ENCODE results near the gene RBM10. TPM values are rescaled to one million over a fixed set of nuclear protein-coding genes. Genes with fewer than 3 reads are reported as not detected.
A peak's percentile ranks its signal among the peaks of the same experiment; 100 is the strongest.
"Not testable (repeated sequence)": the region's sequence is repeated elsewhere in the genome, so short reads cannot be mapped to it uniquely, and the experiment has no call there.

The RBM10 gene
- total and polyA plus RNA-seq, 9 of the 15 experiments (the other 6 are each of a cell fraction or from before 2014, with no cell fraction given) = 1.1 to 61.7 (median 31.5) TPM

DNA sequence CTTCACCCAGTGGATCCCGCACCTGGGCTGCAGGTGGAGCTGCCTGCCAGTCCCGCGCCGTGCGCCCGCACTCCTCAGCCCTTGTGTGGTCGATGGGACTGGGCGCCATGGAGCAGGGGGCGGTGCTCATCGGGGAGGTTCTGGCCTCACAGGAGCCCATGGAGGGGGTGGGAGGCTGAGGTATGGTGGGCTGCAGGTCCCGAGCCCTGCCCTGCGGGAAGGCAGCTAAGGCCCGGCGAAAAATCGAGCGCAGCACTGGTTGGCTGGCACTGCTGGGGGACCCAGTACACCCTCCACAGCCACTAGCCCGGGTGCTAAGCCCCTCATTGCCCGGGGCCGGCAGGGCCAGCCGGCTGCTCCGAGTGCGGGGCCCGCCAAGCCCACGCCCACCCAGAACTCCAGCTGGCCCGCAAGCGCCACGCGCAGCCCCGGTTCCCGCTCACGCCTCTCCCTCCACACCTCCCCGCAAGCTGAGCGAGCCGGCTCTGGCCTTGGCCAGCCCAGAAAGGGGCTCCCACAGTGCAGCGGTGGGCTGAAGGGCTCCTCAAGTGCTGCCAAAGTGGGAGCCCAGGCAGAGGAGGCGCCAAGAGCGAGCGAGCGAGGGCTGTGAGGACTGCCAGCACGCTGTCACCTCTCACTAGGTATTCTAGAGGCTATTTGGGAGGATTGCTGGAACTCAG lies 33.9 kb upstream of the RBM10 start:
- DNase-seq (ENCODE audit: extremely low read depth in 1 of 4, low spot score in 3 of 4); in situ Hi-C loops (cut with MboI); intact Hi-C loops (cut with micrococcal nuclease); H3K79me2 ChIP-seq (ENCODE audit: control insufficient read depth, insufficient read depth, low read length); H4K20me1 ChIP-seq (replicated peaks; ENCODE audit: control insufficient read depth, insufficient read depth, low read length); ATAC-seq; H3K4me2 ChIP-seq (ENCODE audit: insufficient read depth, low read length); CTCF ChIA-PET (ENCODE audit: low intra/inter-chr PET ratio); H3K9ac ChIP-seq (ENCODE audit: insufficient read depth in 1 of 2, low read depth in 2 of 2, low read length in 2 of 2); POLR2A ChIA-PET; H3K27me3 ChIP-seq (ENCODE audit: control insufficient read depth in 2 of 2, insufficient read depth in 2 of 2, low read length in 2 of 2); FAIRE-seq; H3K27ac ChIP-seq (ENCODE audit: extremely low read depth, low read depth, low read length); H3K36me3 ChIP-seq (ENCODE audit: control insufficient read depth, insufficient read depth, low read length); H3K4me3 ChIP-seq; H3K9me1 ChIP-seq (ENCODE audit: control insufficient read depth, insufficient read depth, low read length); H2AFZ ChIP-seq (ENCODE audit: low read depth, low read length); BruUV-seq (replicated peaks); H3K9me3 ChIP-seq (replicated peaks; ENCODE audit: control insufficient read depth, insufficient read depth, low read depth, low read length); H3K4me1 ChIP-seq (replicated peaks in 1 of 2; ENCODE audit: control insufficient read depth in 2 of 2, insufficient read depth in 2 of 2, low read length in 2 of 2): not testable (repeated sequence)
- 40% methylated on average over 6 of the region's 40 CpGs for WGBS (ENCODE audit: insufficient coverage, low coverage, missing lambda C conversion rate)

DNA sequence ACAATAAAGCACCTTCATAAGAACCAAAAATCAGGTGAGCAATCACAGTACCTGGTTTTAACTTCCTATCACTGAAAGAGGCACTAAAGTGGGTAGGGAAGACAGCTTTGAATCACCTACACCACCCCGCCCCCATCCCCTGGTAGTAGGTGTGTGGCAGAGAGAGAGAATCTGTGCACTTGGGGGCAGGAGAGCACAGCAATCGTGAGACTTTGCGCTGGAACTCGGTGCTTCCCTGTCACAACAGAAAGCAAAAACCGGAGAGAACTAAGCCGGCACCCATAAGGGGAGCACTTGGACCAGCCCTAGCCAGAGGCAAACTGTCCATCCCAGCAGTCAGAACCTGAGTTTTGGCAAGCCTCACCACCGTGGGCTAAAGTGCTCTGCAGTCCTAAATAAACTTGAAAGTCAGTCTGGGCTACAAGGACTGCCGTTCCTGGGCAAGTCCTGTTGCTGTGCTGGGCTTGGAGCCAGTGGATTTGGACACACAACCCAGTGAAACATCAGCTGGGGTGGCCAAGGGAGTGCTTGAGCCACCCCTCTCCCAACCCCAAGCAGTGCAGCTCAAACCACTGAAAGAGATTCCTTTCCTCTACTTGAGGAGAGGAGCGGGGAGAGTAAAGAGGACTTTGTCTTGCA lies 32.6 kb upstream of the RBM10 start:
- in situ Hi-C loops (cut with MboI) (no loop called here), intact Hi-C loops (cut with micrococcal nuclease) (no loop called here)
- Histone ChIP-seq H2AFZ (ENCODE audit: low read depth, low read length) (no peak overlapping the region), H3K4me3 (no peak overlapping the region), H3K79me2 (ENCODE audit: control insufficient read depth, insufficient read depth, low read length) (no peaks in the 10 kb centered on the region), H3K4me1 (replicated peaks in 1 of 2; ENCODE audit: control insufficient read depth in 2 of 2, insufficient read depth in 2 of 2, low read length in 2 of 2) (no peaks in the 10 kb centered on the region), H3K9me1 (ENCODE audit: control insufficient read depth, insufficient read depth, low read length) (no peaks in the 10 kb centered on the region), H3K27me3 (ENCODE audit: control insufficient read depth in 2 of 2, insufficient read depth in 2 of 2, low read length in 2 of 2) (no peaks in the 10 kb centered on the region), H3K9me3 (replicated peaks; ENCODE audit: control insufficient read depth, insufficient read depth, low read depth, low read length) (no peaks in the 10 kb centered on the region), H3K36me3 (ENCODE audit: control insufficient read depth, insufficient read depth, low read length) (no peaks in the 10 kb centered on the region), H3K27ac (ENCODE audit: extremely low read depth, low read depth, low read length) (no peak overlapping the region), H4K20me1 (replicated peaks; ENCODE audit: control insufficient read depth, insufficient read depth, low read length) (no peaks in the 10 kb centered on the region), H3K9ac (ENCODE audit: insufficient read depth in 1 of 2, low read depth in 2 of 2, low read length in 2 of 2) (no peak overlapping the region), H3K4me2 (ENCODE audit: insufficient read depth, low read length) (no peak overlapping the region)
- ATAC-seq = peak; percentile 33; the same call in 2 of the 3 replicates
- WGBS (ENCODE audit: insufficient coverage, low coverage, missing lambda C conversion rate) = 10% methylated on average over 9 of the region's 9 CpGs
- CTCF ChIA-PET (ENCODE audit: low intra/inter-chr PET ratio) = no interaction called here
- BruUV-seq (replicated peaks) = no TSS peak
- peak in 1 of 4 experiments; percentile 6 for DNase-seq (ENCODE audit: extremely low read depth in 1 of 4, low spot score in 3 of 4)
- FAIRE-seq = no peak
- POLR2A ChIA-PET = no interaction called here
- TF ChIP-seq BACH1 (tag; IDR thresholded peaks at IDR 0.05) = no peak
- TF ChIP-seq ZNF384 (IDR thresholded peaks at IDR 0.05; ENCODE audit: low read depth, low read length) = no peak
- no peak for TF ChIP-seq SRSF7 (optimal IDR thresholded peaks at IDR 0.05; ENCODE audit: low read depth, low read length)
- TF ChIP-seq ZNF77 (CRISPR knock-in tag; IDR thresholded peaks at IDR 0.05) = no peak
- TF ChIP-seq RAD21 (CRISPR knock-in tag; conservative IDR thresholded peaks at IDR 0.05 in 1 of 2, IDR thresholded peaks at IDR 0.05 in 1 of 2) = peak in 1 of 2 experiments; percentile 6; a peak in 1 of 4 replicates
- TF ChIP-seq, protein P1, sequence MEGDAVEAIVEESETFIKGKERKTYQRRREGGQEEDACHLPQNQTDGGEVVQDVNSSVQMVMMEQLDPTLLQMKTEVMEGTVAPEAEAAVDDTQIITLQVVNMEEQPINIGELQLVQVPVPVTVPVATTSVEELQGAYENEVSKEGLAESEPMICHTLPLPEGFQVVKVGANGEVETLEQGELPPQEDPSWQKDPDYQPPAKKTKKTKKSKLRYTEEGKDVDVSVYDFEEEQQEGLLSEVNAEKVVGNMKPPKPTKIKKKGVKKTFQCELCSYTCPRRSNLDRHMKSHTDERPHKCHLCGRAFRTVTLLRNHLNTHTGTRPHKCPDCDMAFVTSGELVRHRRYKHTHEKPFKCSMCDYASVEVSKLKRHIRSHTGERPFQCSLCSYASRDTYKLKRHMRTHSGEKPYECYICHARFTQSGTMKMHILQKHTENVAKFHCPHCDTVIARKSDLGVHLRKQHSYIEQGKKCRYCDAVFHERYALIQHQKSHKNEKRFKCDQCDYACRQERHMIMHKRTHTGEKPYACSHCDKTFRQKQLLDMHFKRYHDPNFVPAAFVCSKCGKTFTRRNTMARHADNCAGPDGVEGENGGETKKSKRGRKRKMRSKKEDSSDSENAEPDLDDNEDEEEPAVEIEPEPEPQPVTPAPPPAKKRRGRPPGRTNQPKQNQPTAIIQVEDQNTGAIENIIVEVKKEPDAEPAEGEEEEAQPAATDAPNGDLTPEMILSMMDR (IDR thresholded peaks at IDR 0.05 in 2 of 3, conservative IDR thresholded peaks at IDR 0.05 in 1 of 3; ENCODE audit: insufficient read depth in 2 of 3, low read depth in 1 of 3, low read length in 3 of 3) = peak in 1 of 3 experiments; percentile 12; a peak in 1 of 6 replicates
- TF ChIP-seq, protein P2, sequence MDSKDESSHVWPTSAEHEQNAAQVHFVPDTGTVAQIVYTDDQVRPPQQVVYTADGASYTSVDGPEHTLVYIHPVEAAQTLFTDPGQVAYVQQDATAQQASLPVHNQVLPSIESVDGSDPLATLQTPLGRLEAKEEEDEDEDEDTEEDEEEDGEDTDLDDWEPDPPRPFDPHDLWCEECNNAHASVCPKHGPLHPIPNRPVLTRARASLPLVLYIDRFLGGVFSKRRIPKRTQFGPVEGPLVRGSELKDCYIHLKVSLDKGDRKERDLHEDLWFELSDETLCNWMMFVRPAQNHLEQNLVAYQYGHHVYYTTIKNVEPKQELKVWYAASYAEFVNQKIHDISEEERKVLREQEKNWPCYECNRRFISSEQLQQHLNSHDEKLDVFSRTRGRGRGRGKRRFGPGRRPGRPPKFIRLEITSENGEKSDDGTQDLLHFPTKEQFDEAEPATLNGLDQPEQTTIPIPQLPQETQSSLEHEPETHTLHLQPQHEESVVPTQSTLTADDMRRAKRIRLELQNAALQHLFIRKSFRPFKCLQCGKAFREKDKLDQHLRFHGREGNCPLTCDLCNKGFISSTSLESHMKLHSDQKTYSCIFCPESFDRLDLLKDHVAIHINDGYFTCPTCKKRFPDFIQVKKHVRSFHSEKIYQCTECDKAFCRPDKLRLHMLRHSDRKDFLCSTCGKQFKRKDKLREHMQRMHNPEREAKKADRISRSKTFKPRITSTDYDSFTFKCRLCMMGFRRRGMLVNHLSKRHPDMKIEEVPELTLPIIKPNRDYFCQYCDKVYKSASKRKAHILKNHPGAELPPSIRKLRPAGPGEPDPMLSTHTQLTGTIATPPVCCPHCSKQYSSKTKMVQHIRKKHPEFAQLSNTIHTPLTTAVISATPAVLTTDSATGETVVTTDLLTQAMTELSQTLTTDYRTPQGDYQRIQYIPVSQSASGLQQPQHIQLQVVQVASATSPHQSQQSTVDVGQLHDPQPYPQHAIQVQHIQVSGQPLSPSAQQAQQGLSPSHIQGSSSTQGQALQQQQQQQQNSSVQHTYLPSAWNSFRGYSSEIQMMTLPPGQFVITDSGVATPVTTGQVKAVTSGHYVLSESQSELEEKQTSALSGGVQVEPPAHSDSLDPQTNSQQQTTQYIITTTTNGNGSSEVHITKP (IDR thresholded peaks at IDR 0.05; ENCODE audit: partially characterized antibody) = peak; percentile 17
